Prostate gland (tissue), 2 donors: ENCODE data around the gene ZSWIM5. TPM values are rescaled to one million over a fixed set of nuclear protein-coding genes. Genes with fewer than 3 reads are reported as not detected.

ENCODE experiments used
- DNase-seq: peaks from one replicate; pipeline ENCODE4 v3.0.0-alpha.2; 2019; ENCODE audit warnings: low spot score
- H3K27ac ChIP-seq, 2 donors: fragments of 200-600 bp; sonication (generic); 2 replicates each; pipeline ENCODE4 v1.5.1; 2017 to 2019
- H3K27me3 ChIP-seq: fragments of 200-600 bp; sonication (generic); replicated peaks from 2 replicates; pipeline ENCODE4 v1.5.1; 2019; ENCODE audit not compliant: insufficient read depth
- H3K36me3 ChIP-seq, 2 donors: fragments of 200-600 bp; sonication (generic); 1 replicate in 1 of 2; 2 replicates in 1 of 2; pipeline versions ENCODE4 v1.5.1 to v1.8.1; 2017 to 2019
- H3K4me1 ChIP-seq: fragments of 200-600 bp; sonication (generic); replicated peaks from 2 replicates; pipeline ENCODE4 v1.5.1; 2019
- H3K4me3 ChIP-seq, 2 donors: fragments of 200-600 bp; sonication (generic); 2 replicates each; pipeline ENCODE4 v1.5.1; 2017 to 2019
- H3K9me3 ChIP-seq: fragments of 200-600 bp; sonication (generic); 2 replicates; pipeline ENCODE4 v1.5.1; 2017
- POLR2A ChIP-seq: fragments of 450-650 bp; IDR thresholded peaks from one replicate; pipeline ENCODE4 v1.6.1; 2016; ENCODE audit warnings: antibody characterized with exemption, mild to moderate bottlenecking
- POLR2AphosphoS5 ChIP-seq: sonication (generic); formaldehyde crosslinking; IDR thresholded peaks from one replicate; pipeline ENCODE4 v1.6.1; 2017; ENCODE audit warnings: antibody characterized with exemption
- WGBS: methylation state at CpG from one replicate; pipeline ENCODE4 v1.1.5; 2018; 5-methylcytosine and 5-hydroxymethylcytosine counted together
- intact Hi-C: fragments of 100-400 bp; cut with DNase I; formaldehyde crosslinking; loops from one replicate; pipeline ENCODE4 v1.14.2; 2022
- total RNA-seq, 2 donors: library from RNA; depleted of rRNA; stranded (reverse); fragments of >200 nt; gene quantifications; one replicate each; pipeline ENCODE4 v1.1.0, GENCODE V29; 2016
- TF ChIP-seq, protein P1 (sequence below), 4 experiments: fragments of 200-600 bp in 2 of 4; fragments of 450-650 bp in 2 of 4; sonication (generic) in 2 of 4; IDR thresholded peaks; 1 replicate in 3 of 4; 2 replicates in 1 of 4; pipeline ENCODE4 v1.5.1; 2016 to 2019; ENCODE audit warnings: antibody characterized with exemption in 4 of 4, mild to moderate bottlenecking in 2 of 4, moderate library complexity in 2 of 4

ZSWIM5 gene
- total RNA-seq, 2 donors from 2014 or later, result 7.2 to 18.6 TPM

DNA sequence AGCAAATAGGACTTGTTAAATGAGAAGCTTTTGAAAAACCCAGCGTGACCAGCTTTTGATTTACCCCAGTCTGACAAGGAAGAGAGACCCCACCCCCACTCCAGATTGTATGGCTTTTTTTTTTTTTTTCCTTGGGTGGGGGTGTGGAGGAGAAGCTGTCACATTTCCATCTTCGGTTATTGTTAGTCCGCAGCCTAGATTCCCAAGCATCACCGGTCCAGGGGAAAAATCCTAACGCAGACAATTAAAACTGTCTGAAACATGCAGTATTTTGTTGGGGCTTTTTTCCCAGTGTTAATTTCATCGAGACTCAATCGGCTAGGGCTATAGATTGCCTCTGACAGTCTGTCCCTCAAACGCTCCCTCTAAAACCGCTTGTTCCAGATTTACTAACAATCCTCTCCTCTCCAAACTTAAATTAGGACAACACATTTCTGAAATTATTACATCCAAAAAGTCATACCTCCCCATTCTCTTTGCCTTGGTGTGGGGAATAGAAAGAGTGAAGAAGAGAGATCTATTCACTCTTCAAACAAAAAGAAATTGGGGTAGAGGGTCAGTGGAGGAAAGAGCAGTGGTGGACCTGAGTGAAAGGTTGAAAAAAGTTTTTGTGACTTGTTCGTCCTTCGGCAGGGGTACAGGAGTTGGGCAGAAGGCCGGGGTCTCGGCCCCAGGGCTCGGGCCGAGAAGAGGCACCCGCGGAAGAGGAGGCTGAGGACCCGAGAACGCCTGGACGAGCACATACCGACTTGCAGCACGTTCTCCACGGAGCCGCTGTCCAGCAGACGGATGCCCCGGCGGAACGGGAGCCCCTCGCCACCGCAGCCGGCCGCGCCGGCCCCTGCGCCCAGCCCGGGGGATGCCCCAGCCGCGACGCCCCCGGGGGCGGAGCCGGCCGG lies 1.1 kb downstream of the ZSWIM5 start:
- peak; percentile 52 for DNase-seq
- no peaks in the 10 kb centered on the region for H3K27me3 ChIP-seq
- TF ChIP-seq, protein P1, sequence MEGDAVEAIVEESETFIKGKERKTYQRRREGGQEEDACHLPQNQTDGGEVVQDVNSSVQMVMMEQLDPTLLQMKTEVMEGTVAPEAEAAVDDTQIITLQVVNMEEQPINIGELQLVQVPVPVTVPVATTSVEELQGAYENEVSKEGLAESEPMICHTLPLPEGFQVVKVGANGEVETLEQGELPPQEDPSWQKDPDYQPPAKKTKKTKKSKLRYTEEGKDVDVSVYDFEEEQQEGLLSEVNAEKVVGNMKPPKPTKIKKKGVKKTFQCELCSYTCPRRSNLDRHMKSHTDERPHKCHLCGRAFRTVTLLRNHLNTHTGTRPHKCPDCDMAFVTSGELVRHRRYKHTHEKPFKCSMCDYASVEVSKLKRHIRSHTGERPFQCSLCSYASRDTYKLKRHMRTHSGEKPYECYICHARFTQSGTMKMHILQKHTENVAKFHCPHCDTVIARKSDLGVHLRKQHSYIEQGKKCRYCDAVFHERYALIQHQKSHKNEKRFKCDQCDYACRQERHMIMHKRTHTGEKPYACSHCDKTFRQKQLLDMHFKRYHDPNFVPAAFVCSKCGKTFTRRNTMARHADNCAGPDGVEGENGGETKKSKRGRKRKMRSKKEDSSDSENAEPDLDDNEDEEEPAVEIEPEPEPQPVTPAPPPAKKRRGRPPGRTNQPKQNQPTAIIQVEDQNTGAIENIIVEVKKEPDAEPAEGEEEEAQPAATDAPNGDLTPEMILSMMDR (IDR thresholded peaks at IDR 0.05), result no peak
- TF ChIP-seq POLR2AphosphoS5 (no peak), POLR2A (no peak)
- no peaks in the 10 kb centered on the region for H3K36me3 ChIP-seq
- H3K9me3 ChIP-seq, result no peaks in the 10 kb centered on the region
- peak overlapping the region; percentile 53 to 64 for H3K27ac ChIP-seq
- peak overlapping the region; percentile 78 to 81 for H3K4me3 ChIP-seq
- no peaks in the 10 kb centered on the region for H3K4me1 ChIP-seq
- intact Hi-C loops, result loop anchor here (5.0 kb wide), 1 partner anchor 57 kb away; no protein-coding TSS in a partner anchor
- 2% methylated on average over 40 of the region's 43 CpGs for WGBS

DNA sequence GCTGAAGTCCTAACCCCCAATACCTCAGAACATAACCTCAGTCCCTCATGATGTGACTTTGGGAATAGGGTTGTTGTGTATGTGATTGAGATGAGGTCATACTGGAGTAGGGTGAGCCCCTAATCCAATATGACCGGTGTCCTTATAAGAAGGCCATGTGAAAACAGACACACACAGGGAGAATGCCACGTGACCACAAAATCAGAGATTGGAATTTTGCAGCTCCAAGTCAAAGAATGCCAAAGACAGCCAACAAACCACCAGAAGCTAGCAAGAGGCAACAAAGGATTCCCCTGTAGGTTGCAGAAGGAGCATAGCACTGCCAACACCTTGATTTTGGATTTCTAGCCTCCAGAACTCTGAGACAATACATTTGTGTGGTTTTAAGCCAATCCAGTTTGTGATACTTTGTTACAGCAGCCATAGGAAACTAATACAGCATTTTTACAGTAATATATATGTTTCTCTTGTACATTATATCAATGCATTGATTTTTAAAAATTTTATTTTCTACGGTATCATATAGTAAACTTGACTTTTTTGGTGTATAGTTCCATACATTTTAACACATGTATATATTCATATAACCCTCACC lies 5.4 kb downstream of the ZSWIM5 start:
- no peak for TF ChIP-seq POLR2A
- Histone ChIP-seq H3K36me3 (no peaks in the 10 kb centered on the region), H3K4me3 (no peak overlapping the region), H3K27me3 (no peaks in the 10 kb centered on the region), H3K27ac (no peak overlapping the region), H3K9me3 (no peaks in the 10 kb centered on the region), H3K4me1 (no peaks in the 10 kb centered on the region)
- intact Hi-C loops, result no loop called here
- DNase-seq, result no peak
- 93% methylated on average over 3 of the region's 3 CpGs for WGBS

DNA sequence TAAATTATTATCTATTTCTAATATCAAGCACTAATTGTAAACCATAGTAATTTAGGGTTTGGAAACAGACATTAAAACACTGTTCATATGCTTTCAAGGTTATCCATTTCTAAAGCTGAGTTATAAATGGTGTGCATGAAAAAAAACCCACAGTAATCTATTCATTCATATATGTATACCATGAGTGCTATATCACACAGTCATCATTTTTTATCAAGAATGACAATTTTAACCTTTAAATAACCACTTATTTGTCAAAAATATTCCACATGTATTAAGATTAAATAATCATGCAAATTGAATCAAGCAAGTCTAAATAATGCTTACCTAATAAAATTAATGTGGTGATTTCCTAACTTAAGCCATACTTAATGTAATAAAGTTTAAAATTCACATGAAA lies 6.0 kb downstream of the ZSWIM5 start:
- Histone ChIP-seq H3K27me3 (no peaks in the 10 kb centered on the region), H3K9me3 (no peaks in the 10 kb centered on the region), H3K36me3 (no peaks in the 10 kb centered on the region), H3K4me1 (no peaks in the 10 kb centered on the region), H3K27ac (no peak overlapping the region), H3K4me3 (no peak overlapping the region)
- TF ChIP-seq POLR2AphosphoS5 (no peak), POLR2A (no peak)
- TF ChIP-seq, protein P1 (IDR thresholded peaks at IDR 0.05), result no peak
- intact Hi-C loops, result no loop called here
- no peak for DNase-seq

DNA sequence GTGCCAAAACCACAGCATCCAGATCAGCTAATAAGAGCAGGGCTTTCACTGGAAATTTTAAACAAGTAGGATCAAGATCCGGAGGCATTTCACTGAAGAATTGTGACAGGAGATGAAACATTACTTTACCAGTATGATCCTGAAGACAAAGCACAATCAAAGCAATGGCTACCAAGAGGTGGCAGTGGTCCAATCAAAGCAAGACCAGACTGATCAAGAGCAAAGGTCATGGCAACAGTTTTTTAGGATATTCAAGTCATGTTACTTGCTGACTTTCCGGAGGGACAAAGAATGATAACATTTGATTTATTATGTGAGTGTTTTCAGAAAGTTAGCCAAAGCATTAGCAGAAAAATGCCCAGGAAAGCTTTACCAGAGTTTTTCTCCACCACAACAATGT lies 8.2 kb downstream of the ZSWIM5 start:
- DNase-seq, result no peak
- Histone ChIP-seq H3K27ac (no peak overlapping the region), H3K27me3 (no peaks in the 10 kb centered on the region), H3K4me1 (no peaks in the 10 kb centered on the region), H3K9me3 (no peaks in the 10 kb centered on the region), H3K36me3 (no peaks in the 10 kb centered on the region), H3K4me3 (no peak overlapping the region)
- intact Hi-C loops, result no loop called here
- TF ChIP-seq POLR2A, result no peak
- TF ChIP-seq, protein P1 (IDR thresholded peaks at IDR 0.05), result no peak
- TF ChIP-seq POLR2AphosphoS5, result no peak
- 48% methylated on average over 2 of the region's 2 CpGs for WGBS

DNA sequence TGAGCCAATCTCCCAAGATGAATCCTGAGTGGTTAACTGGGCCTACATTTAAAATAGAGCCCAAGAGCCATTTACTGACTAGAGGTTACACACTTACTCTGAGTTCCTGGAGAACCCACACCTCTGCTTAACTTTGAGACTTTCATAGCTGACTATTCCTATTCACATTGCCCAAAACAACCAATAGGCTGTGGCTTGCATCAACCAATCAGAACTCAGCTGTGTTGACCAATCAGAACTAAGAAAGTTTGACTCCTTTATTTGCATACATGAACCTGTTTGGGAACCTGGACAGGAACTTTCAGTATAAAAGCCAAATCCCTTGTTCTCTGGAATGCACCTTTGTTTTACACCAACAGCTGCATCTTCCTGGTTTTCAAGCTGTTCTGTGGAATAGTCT lies 9.5 kb downstream of the ZSWIM5 start:
- intact Hi-C loops, result no loop called here
- TF ChIP-seq POLR2A (no peak), POLR2AphosphoS5 (no peak)
- TF ChIP-seq, protein P1 (IDR thresholded peaks at IDR 0.05), result no peak
- H3K27me3 ChIP-seq, result no peaks in the 10 kb centered on the region

More for the DNA sequence above, 9.5 kb downstream of the ZSWIM5 start:
- Histone ChIP-seq H3K9me3 (no peaks in the 10 kb centered on the region), H3K27ac (no peak overlapping the region), H3K36me3 (no peaks in the 10 kb centered on the region), H3K4me1 (no peaks in the 10 kb centered on the region), H3K4me3 (no peak overlapping the region)
- no peak for DNase-seq
